WTC11 (cell line): ENCODE data around the gene ODAPH. TPM values are rescaled to one million over a fixed set of nuclear protein-coding genes. Genes with fewer than 3 reads are reported as not detected.

Source experiments
- ATAC-seq: fragments of 200-7000 bp; cut with Tn5 transposase; 2 replicates; pipeline ENCODE4 v1.10.0; 2021; ENCODE audit warnings: mild to moderate bottlenecking, moderate library complexity
- CTCF ChIA-PET: fragments of 300-600 bp; sonication (Branson Sonifier 250); formaldehyde crosslinking; loops from one replicate; lab custom pipeline; 2021; ENCODE audit warnings: antibody characterized with exemption; lab: Charles Lee
- POLR2A ChIA-PET: fragments of 350-600 bp; sonication (Branson Sonifier 250); formaldehyde crosslinking; loops from one replicate; lab custom pipeline; 2021; ENCODE audit warnings: antibody characterized with exemption; lab: Charles Lee
- DNase-seq: peaks from one replicate; pipeline ENCODE4 v3.0.0; 2021; ENCODE audit warnings: low spot score
- H3K27ac Mint-ChIP-seq: 2 replicates; pipeline ENCODE4 v1.8.0; 2021; ENCODE audit warnings: mixed read lengths
- H3K27me3 Mint-ChIP-seq: 2 replicates; pipeline ENCODE4 v1.8.0; 2021; ENCODE audit warnings: low read depth, mild to moderate bottlenecking, moderate library complexity, mixed read lengths
- H3K36me3 Mint-ChIP-seq: 2 replicates; pipeline ENCODE4 v1.8.0; 2021; ENCODE audit warnings: mixed read lengths
- H3K4me1 Mint-ChIP-seq: 2 replicates; pipeline ENCODE4 v1.8.0; 2022; ENCODE audit warnings: mixed read lengths
- H3K4me3 Mint-ChIP-seq: 2 replicates; pipeline ENCODE4 v1.8.0; 2021; ENCODE audit warnings: mild to moderate bottlenecking, moderate library complexity, mixed read lengths
- H3K9me3 Mint-ChIP-seq: 2 replicates; pipeline ENCODE4 v1.8.0; 2021; ENCODE audit warnings: mixed read lengths
- ATF1 ChIP-seq: sonication (generic); formaldehyde crosslinking; IDR thresholded peaks from 2 replicates; pipeline ENCODE4 v1.8.1; 2023; ENCODE audit warnings: mild to moderate bottlenecking, moderate library complexity, missing genetic modification reagents
- CBFB ChIP-seq: sonication (generic); formaldehyde crosslinking; IDR thresholded peaks from 2 replicates; pipeline ENCODE4 v1.8.1; 2022; ENCODE audit warnings: mild to moderate bottlenecking, low read depth, missing genetic modification reagents
- CREB1 ChIP-seq: sonication (generic); formaldehyde crosslinking; IDR thresholded peaks from 2 replicates; pipeline ENCODE4 v1.8.0; 2023; ENCODE audit warnings: mild to moderate bottlenecking, missing genetic modification reagents
- CTCF ChIP-seq: fragments of 200-600 bp; IDR thresholded peaks from 2 replicates; pipeline ENCODE4 v1.8.0; 2022; ENCODE audit warnings: antibody characterized with exemption
- E2F5 ChIP-seq: sonication (generic); formaldehyde crosslinking; IDR thresholded peaks from 2 replicates; pipeline ENCODE4 v1.8.1; 2022; ENCODE audit warnings: mild to moderate bottlenecking, moderate library complexity, missing genetic modification reagents
- ERG ChIP-seq: fragments of 250-450 bp; sonication (Bioruptor Pico); IDR thresholded peaks from 2 replicates; pipeline ENCODE4 v1.8.0; 2021; ENCODE audit warnings: mild to moderate bottlenecking
- ETV6 ChIP-seq: sonication (generic); formaldehyde crosslinking; IDR thresholded peaks from 2 replicates; pipeline ENCODE4 v1.8.1; 2022; ENCODE audit warnings: mild to moderate bottlenecking, missing genetic modification reagents
- FOXP4 ChIP-seq: sonication (generic); formaldehyde crosslinking; IDR thresholded peaks from 2 replicates; pipeline ENCODE4 v1.8.0; 2022; ENCODE audit warnings: mild to moderate bottlenecking, missing genetic modification reagents
- GRHL2 ChIP-seq: fragments of 250-450 bp; sonication (Bioruptor Pico); IDR thresholded peaks from 2 replicates; pipeline ENCODE4 v1.8.0; 2022; ENCODE audit warnings: mild to moderate bottlenecking, moderate library complexity; ENCODE audit not compliant: insufficient replicate concordance, severe bottlenecking
- MLX ChIP-seq: sonication (generic); formaldehyde crosslinking; IDR thresholded peaks from 2 replicates; pipeline ENCODE4 v1.8.1; 2023; ENCODE audit warnings: mild to moderate bottlenecking, missing genetic modification reagents, moderate library complexity
- NFE2L1 ChIP-seq: sonication (generic); formaldehyde crosslinking; IDR thresholded peaks from 2 replicates; pipeline ENCODE4 v1.8.1; 2023; ENCODE audit warnings: missing genetic modification reagents
- PREB ChIP-seq: sonication (generic); formaldehyde crosslinking; IDR thresholded peaks from 2 replicates; pipeline ENCODE4 v1.8.1; 2022; ENCODE audit warnings: mild to moderate bottlenecking, missing genetic modification reagents, moderate library complexity, borderline replicate concordance
- SP1 ChIP-seq: sonication (generic); formaldehyde crosslinking; conservative IDR thresholded peaks from 2 replicates; pipeline ENCODE4 v1.8.1; 2022; ENCODE audit warnings: missing genetic modification reagents
- USF2 ChIP-seq: sonication (generic); formaldehyde crosslinking; IDR thresholded peaks from 2 replicates; pipeline ENCODE4 v1.8.1; 2023; ENCODE audit warnings: mild to moderate bottlenecking, missing genetic modification reagents, moderate library complexity
- ZMAT4 ChIP-seq: fragments of 250-450 bp; sonication (Bioruptor Pico); IDR thresholded peaks from 2 replicates; pipeline ENCODE4 v1.9.0; 2021; ENCODE audit warnings: mild to moderate bottlenecking
- ZNF396 ChIP-seq: fragments of 250-450 bp; sonication (Bioruptor Pico); IDR thresholded peaks from 2 replicates; pipeline ENCODE4 v1.8.0; 2021; ENCODE audit warnings: mild to moderate bottlenecking, moderate library complexity, borderline replicate concordance
- total RNA-seq: library from RNA; stranded (reverse); gene quantifications from 3 replicates; pipeline ENCODE4 v1.2.3, GENCODE V29; 2021

The ODAPH gene
- total RNA-seq, 1 experiment from 2014 or later, result not detected

- TF ChIP-seq MLX (CRISPR knock-in tag), result no peak
- TF ChIP-seq GRHL2 (CRISPR knock-in tag), result no peak
- no peak for TF ChIP-seq CBFB (CRISPR knock-in tag)
- TF ChIP-seq CREB1 (CRISPR knock-in tag), result no peak
- TF ChIP-seq ZMAT4 (CRISPR knock-in tag), result no peak
- TF ChIP-seq CTCF, result no peak
- TF ChIP-seq NFE2L1 (CRISPR knock-in tag), result no peak
- TF ChIP-seq ETV6 (CRISPR knock-in tag), result no peak
- no peak for TF ChIP-seq FOXP4
- TF ChIP-seq PREB (CRISPR knock-in tag), result no peak
- no peak for TF ChIP-seq SP1 (CRISPR knock-in tag)
- Mint-ChIP-seq H3K4me3 (no peak overlapping the region), H3K27ac (no peak overlapping the region), H3K36me3 (peaks cover 17% of the 10 kb centered on the region), H3K27me3 (peaks cover 7% of the 10 kb centered on the region), H3K9me3 (peaks cover 19% of the 10 kb centered on the region), H3K4me1 (peaks cover 12% of the 10 kb centered on the region)
- POLR2A ChIA-PET, result no interaction called here
- ATAC-seq (no peak; the same call in 1 of the 2 replicates), DNase-seq (no peak)
- CTCF ChIA-PET, result no interaction called here
These were observed 8.2 kb downstream of the ODAPH start for GRCh38 chr4:75564023-75564422.

- ATAC-seq (no peak), DNase-seq (no peak)
- H3K27me3 Mint-ChIP-seq, result peaks cover 7% of the 10 kb centered on the region
- no peak overlapping the region for H3K27ac Mint-ChIP-seq
- H3K4me1 Mint-ChIP-seq, result peaks cover 12% of the 10 kb centered on the region
- peaks cover 17% of the 10 kb centered on the region for H3K36me3 Mint-ChIP-seq
- ChIA-PET POLR2A (no interaction called here), CTCF (no interaction called here)
- peaks cover 21% of the 10 kb centered on the region for H3K9me3 Mint-ChIP-seq
- TF ChIP-seq ERG, result no peak
- no peak for TF ChIP-seq ZNF396 (CRISPR knock-in tag)
- TF ChIP-seq ATF1, result no peak
- TF ChIP-seq USF2 (CRISPR knock-in tag), result no peak
- TF ChIP-seq MLX (CRISPR knock-in tag), result no peak
- TF ChIP-seq E2F5 (CRISPR knock-in tag), result no peak
- H3K4me3 Mint-ChIP-seq, result no peak overlapping the region
These were observed 9.6 kb downstream of the ODAPH start for GRCh38 chr4:75565481-75565880.
